ENCODE data around the gene ZAP70. TPM values are rescaled to one million over a fixed set of nuclear protein-coding genes. Genes with fewer than 3 reads are reported as not detected.
A peak's percentile ranks its signal among the peaks of the same experiment; 100 is the strongest.

The ZAP70 gene
- total and polyA plus RNA-seq, 2 donors (not counting 1 experiment from before 2014, with no cell fraction given), result not detected

- DNase-seq (ENCODE audit: low read depth in 2 of 2), result peak; percentile 60 to 81
- Histone ChIP-seq H2AFZ (ENCODE audit: low read length) (peak overlapping the region; percentile 62), H3K9me3 (ENCODE audit: control insufficient read depth, insufficient read depth, low read depth, low read length) (no peaks in the 10 kb centered on the region), H3K27ac (ENCODE audit: insufficient read depth, low read length) (no peak overlapping the region), H3K4me2 (ENCODE audit: extremely low read depth, insufficient read depth, low read length) (peak overlapping the region; percentile 78), H3K36me3 (ENCODE audit: control insufficient read depth, insufficient read depth, low read length) (no peaks in the 10 kb centered on the region), H4K20me1 (ENCODE audit: control insufficient read depth, extremely low read depth, insufficient read depth, low read length) (no peaks in the 10 kb centered on the region), H3K79me2 (ENCODE audit: control insufficient read depth, insufficient read depth, low read length) (no peaks in the 10 kb centered on the region), H3K9ac (ENCODE audit: insufficient read depth, low read length) (no peak overlapping the region), H3K4me1 (ENCODE audit: control insufficient read depth, extremely low read depth, insufficient read depth, low read length) (no peaks in the 10 kb centered on the region), H3K4me3 (replicated peaks in 1 of 4; ENCODE audit: control extremely low read depth in 1 of 4, insufficient read depth in 1 of 4, low read depth in 3 of 4, low read length in 4 of 4) (peak overlapping the region in 2 of 4 experiments; percentile 15 to 32), H3K27me3 (ENCODE audit: control insufficient read depth, insufficient read depth, low read length) (no peaks in the 10 kb centered on the region)
- TF ChIP-seq CTCF (conservative IDR thresholded peaks at IDR 0.05 in 1 of 2, IDR thresholded peaks at IDR 0.05 in 1 of 2; ENCODE audit: low read depth in 1 of 2, low read length in 2 of 2) (peak; percentile 93 to 94), EZH2 (IDR thresholded peaks at IDR 0.05; ENCODE audit: low read length, missing control alignments) (no peak)
Observed at GRCh38 chr2:97697252-97698235, 15.8 kb upstream of the ZAP70 start.

GRCh38 chr2:97698530-97698929, 14.8 kb upstream of the ZAP70 start:
- Histone ChIP-seq H3K4me1 (ENCODE audit: control insufficient read depth, extremely low read depth, insufficient read depth, low read length) (no peaks in the 10 kb centered on the region), H3K9ac (ENCODE audit: insufficient read depth, low read length) (no peak overlapping the region), H3K36me3 (ENCODE audit: control insufficient read depth, insufficient read depth, low read length) (no peaks in the 10 kb centered on the region), H3K9me3 (ENCODE audit: control insufficient read depth, insufficient read depth, low read depth, low read length) (no peaks in the 10 kb centered on the region), H4K20me1 (ENCODE audit: control insufficient read depth, extremely low read depth, insufficient read depth, low read length) (no peaks in the 10 kb centered on the region), H3K27me3 (ENCODE audit: control insufficient read depth, insufficient read depth, low read length) (no peaks in the 10 kb centered on the region), H2AFZ (ENCODE audit: low read length) (no peak overlapping the region), H3K4me2 (ENCODE audit: extremely low read depth, insufficient read depth, low read length) (no peak overlapping the region), H3K27ac (ENCODE audit: insufficient read depth, low read length) (no peak overlapping the region), H3K79me2 (ENCODE audit: control insufficient read depth, insufficient read depth, low read length) (no peaks in the 10 kb centered on the region), H3K4me3 (replicated peaks in 1 of 4; ENCODE audit: control extremely low read depth in 1 of 4, insufficient read depth in 1 of 4, low read depth in 3 of 4, low read length in 4 of 4) (no peak overlapping the region)
- DNase-seq (ENCODE audit: low read depth in 2 of 2), result no peak
- no peak for TF ChIP-seq EZH2 (IDR thresholded peaks at IDR 0.05; ENCODE audit: low read length, missing control alignments)
- no peak for TF ChIP-seq CTCF (conservative IDR thresholded peaks at IDR 0.05 in 1 of 2, IDR thresholded peaks at IDR 0.05 in 1 of 2; ENCODE audit: low read depth in 1 of 2, low read length in 2 of 2)

GRCh38 chr2:97699765-97700444, 13.5 kb upstream of the ZAP70 start:
- Histone ChIP-seq H4K20me1 (ENCODE audit: control insufficient read depth, extremely low read depth, insufficient read depth, low read length) (no peaks in the 10 kb centered on the region), H3K4me1 (ENCODE audit: control insufficient read depth, extremely low read depth, insufficient read depth, low read length) (no peaks in the 10 kb centered on the region), H3K36me3 (ENCODE audit: control insufficient read depth, insufficient read depth, low read length) (no peaks in the 10 kb centered on the region), H3K4me2 (ENCODE audit: extremely low read depth, insufficient read depth, low read length) (no peak overlapping the region), H3K9me3 (ENCODE audit: control insufficient read depth, insufficient read depth, low read depth, low read length) (no peaks in the 10 kb centered on the region), H2AFZ (ENCODE audit: low read length) (no peak overlapping the region), H3K79me2 (ENCODE audit: control insufficient read depth, insufficient read depth, low read length) (no peaks in the 10 kb centered on the region), H3K9ac (ENCODE audit: insufficient read depth, low read length) (no peak overlapping the region), H3K27ac (ENCODE audit: insufficient read depth, low read length) (no peak overlapping the region), H3K27me3 (ENCODE audit: control insufficient read depth, insufficient read depth, low read length) (no peaks in the 10 kb centered on the region), H3K4me3 (replicated peaks in 1 of 4; ENCODE audit: control extremely low read depth in 1 of 4, insufficient read depth in 1 of 4, low read depth in 3 of 4, low read length in 4 of 4) (no peak overlapping the region)
- peak; percentile 37 to 65 for DNase-seq (ENCODE audit: low read depth in 2 of 2)
- no peak for TF ChIP-seq EZH2 (IDR thresholded peaks at IDR 0.05; ENCODE audit: low read length, missing control alignments)
- TF ChIP-seq CTCF (conservative IDR thresholded peaks at IDR 0.05 in 1 of 2, IDR thresholded peaks at IDR 0.05 in 1 of 2; ENCODE audit: low read depth in 1 of 2, low read length in 2 of 2), result peak; percentile 80 to 84

All from fibroblast of lung (primary cell).